KOPT-K1 (cell line): ENCODE measurements around the gene DDX42.
A peak's percentile ranks its signal among the peaks of the same experiment; 100 is the strongest.

ENCODE experiments used
- H3K27ac ChIP-seq: fragments of 200-600 bp; sonication (generic); 2 replicates; pipeline ENCODE4 v1.5.1; 2016; ENCODE audit warnings: antibody characterized with exemption, mild to moderate bottlenecking, low read depth, low read length; ENCODE audit not compliant: poor library complexity, severe bottlenecking
- H3K36me3 ChIP-seq: fragments of 200-600 bp; sonication (generic); 2 replicates; pipeline ENCODE4 v1.5.1; 2017; ENCODE audit warnings: antibody characterized with exemption, mild to moderate bottlenecking, low read length, moderate library complexity; ENCODE audit not compliant: insufficient read depth
- H3K9me3 ChIP-seq: fragments of 200-600 bp; sonication (generic); 2 replicates; pipeline ENCODE4 v1.5.1; 2017; ENCODE audit warnings: antibody characterized with exemption, low read length, mild to moderate bottlenecking; ENCODE audit not compliant: insufficient read depth, poor library complexity, severe bottlenecking

The DDX42 gene

GRCh38 chr17:63826468-63827001 lies 52.6 kb downstream of the DDX42 start:
- Histone ChIP-seq H3K9me3 (no peaks in the 10 kb centered on the region), H3K36me3 (peaks cover 78% of the 10 kb centered on the region), H3K27ac (peak overlapping the region; percentile 91)

GRCh38 chr17:63827002-63827800 lies 53.2 kb downstream of the DDX42 start, which contains the start of the genes FTSJ3 and PSMC5:
Gene FTSJ3 (minus strand): TSS chr17:63827663. CDS start chr17:63826902, 761 bp downstream.
Gene PSMC5 (plus strand): TSS chr17:63827431. CDS start chr17:63827491, 60 bp downstream.
- Histone ChIP-seq H3K9me3 (no peaks in the 10 kb centered on the region), H3K36me3 (peaks cover 78% of the 10 kb centered on the region), H3K27ac (peak within 1 kb of the TSS; percentile 91)

GRCh38 chr17:63827801-63828221 lies 53.8 kb downstream of the DDX42 start:
- H3K9me3 ChIP-seq: no peaks in the 10 kb centered on the region
- peak overlapping the region; percentile 91 for H3K27ac ChIP-seq
- H3K36me3 ChIP-seq: peaks cover 78% of the 10 kb centered on the region

GRCh38 chr17:63828936-63829335 lies 55.0 kb downstream of the DDX42 start:
- H3K9me3 ChIP-seq: no peaks in the 10 kb centered on the region
- peaks cover 78% of the 10 kb centered on the region for H3K36me3 ChIP-seq
- peak overlapping the region; percentile 91 for H3K27ac ChIP-seq

- Histone ChIP-seq H3K27ac (peak overlapping the region; percentile 65), H3K36me3 (peaks cover 78% of the 10 kb centered on the region), H3K9me3 (no peaks in the 10 kb centered on the region)
These were observed 56.3 kb downstream of the DDX42 start for GRCh38 chr17:63830278-63830677.

GRCh38 chr17:63830904-63831491 lies 57.0 kb downstream of the DDX42 start:
- H3K36me3 ChIP-seq: peaks cover 78% of the 10 kb centered on the region

GRCh38 chr17:63831505-63831904 lies 57.5 kb downstream of the DDX42 start:
- H3K27ac ChIP-seq: peak overlapping the region; percentile 65
- H3K9me3 ChIP-seq: no peaks in the 10 kb centered on the region
- H3K36me3 ChIP-seq: peaks cover 82% of the 10 kb centered on the region

More at GRCh38 chr17:63830904-63831491, 57.0 kb downstream of the DDX42 start:
- Histone ChIP-seq H3K27ac (peak overlapping the region; percentile 65), H3K9me3 (no peaks in the 10 kb centered on the region)

GRCh38 chr17:63832014-63832413 lies 58.0 kb downstream of the DDX42 start:
- Histone ChIP-seq H3K36me3 (peaks cover 87% of the 10 kb centered on the region), H3K27ac (peak overlapping the region; percentile 65), H3K9me3 (no peaks in the 10 kb centered on the region)

GRCh38 chr17:63832455-63832854 lies 58.5 kb downstream of the DDX42 start:
- Histone ChIP-seq H3K27ac (peak overlapping the region; percentile 65), H3K9me3 (no peaks in the 10 kb centered on the region), H3K36me3 (peaks cover 91% of the 10 kb centered on the region)

- no peaks in the 10 kb centered on the region for H3K9me3 ChIP-seq
- H3K27ac ChIP-seq: no peak overlapping the region
- peaks cover 98% of the 10 kb centered on the region for H3K36me3 ChIP-seq
These were observed 59.2 kb downstream of the DDX42 start for GRCh38 chr17:63833026-63833740.

GRCh38 chr17:63833741-63834373 lies 59.9 kb downstream of the DDX42 start:
- H3K9me3 ChIP-seq: no peaks in the 10 kb centered on the region
- H3K27ac ChIP-seq: peak overlapping the region; percentile 12
- peaks cover 100% of the 10 kb centered on the region for H3K36me3 ChIP-seq

- H3K27ac ChIP-seq: peak overlapping the region; percentile 12
- peaks cover 98% of the 10 kb centered on the region for H3K36me3 ChIP-seq
- H3K9me3 ChIP-seq: no peaks in the 10 kb centered on the region
These were observed 60.6 kb downstream of the DDX42 start for GRCh38 chr17:63834431-63835166.

- Histone ChIP-seq H3K27ac (no peak overlapping the region), H3K36me3 (peaks cover 92% of the 10 kb centered on the region), H3K9me3 (no peaks in the 10 kb centered on the region)
These were observed 61.3 kb downstream of the DDX42 start for GRCh38 chr17:63835167-63835720.

- Histone ChIP-seq H3K9me3 (no peaks in the 10 kb centered on the region), H3K27ac (no peak overlapping the region), H3K36me3 (peaks cover 76% of the 10 kb centered on the region)
These were observed 62.8 kb downstream of the DDX42 start for GRCh38 chr17:63836811-63837210.
